Measurements from ENCODE around the gene PARP2. TPM values are rescaled to one million over a fixed set of nuclear protein-coding genes. Genes with fewer than 3 reads are reported as not detected.
A peak's percentile ranks its signal among the peaks of the same experiment; 100 is the strongest.

Gene PARP2
- total RNA-seq, 2 donors from 2014 or later = 3.9 to 5.8 TPM

DNA sequence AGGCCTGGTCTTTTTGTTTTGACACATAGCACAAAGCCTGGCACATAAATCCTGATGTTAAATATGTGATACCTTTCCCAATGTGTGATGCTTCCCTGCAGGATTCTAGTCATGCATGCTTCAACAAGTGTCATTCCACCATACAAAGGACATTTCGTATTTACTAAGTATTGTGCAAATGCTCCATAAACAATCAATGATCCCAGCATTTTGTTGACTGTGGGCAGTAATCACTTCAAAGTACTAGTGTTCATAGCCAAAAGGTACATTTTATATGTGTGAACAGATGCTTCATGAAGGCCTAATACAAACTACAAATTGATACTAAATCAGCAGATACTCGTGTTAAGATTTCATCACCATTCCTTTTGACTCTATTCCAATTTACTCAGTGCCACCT, 14.7 kb upstream of the PARP2 start:
- Histone ChIP-seq H3K9me3 (no peaks in the 10 kb centered on the region), H3K27ac (no peak overlapping the region), H3K4me3 (no peak overlapping the region), H3K27me3 (replicated peaks; ENCODE audit: insufficient read depth) (no peaks in the 10 kb centered on the region), H3K36me3 (peaks cover 17% of the 10 kb centered on the region), H3K4me1 (ENCODE audit: control insufficient read depth in 1 of 2, low read depth in 2 of 2) (peaks cover 8 to 39% of the 10 kb centered on the region in 2 donors)
- ATAC-seq (ENCODE audit: insufficient number of reproducible peaks, low FRiP score, low read depth) = no peak
- TF ChIP-seq, protein P1, sequence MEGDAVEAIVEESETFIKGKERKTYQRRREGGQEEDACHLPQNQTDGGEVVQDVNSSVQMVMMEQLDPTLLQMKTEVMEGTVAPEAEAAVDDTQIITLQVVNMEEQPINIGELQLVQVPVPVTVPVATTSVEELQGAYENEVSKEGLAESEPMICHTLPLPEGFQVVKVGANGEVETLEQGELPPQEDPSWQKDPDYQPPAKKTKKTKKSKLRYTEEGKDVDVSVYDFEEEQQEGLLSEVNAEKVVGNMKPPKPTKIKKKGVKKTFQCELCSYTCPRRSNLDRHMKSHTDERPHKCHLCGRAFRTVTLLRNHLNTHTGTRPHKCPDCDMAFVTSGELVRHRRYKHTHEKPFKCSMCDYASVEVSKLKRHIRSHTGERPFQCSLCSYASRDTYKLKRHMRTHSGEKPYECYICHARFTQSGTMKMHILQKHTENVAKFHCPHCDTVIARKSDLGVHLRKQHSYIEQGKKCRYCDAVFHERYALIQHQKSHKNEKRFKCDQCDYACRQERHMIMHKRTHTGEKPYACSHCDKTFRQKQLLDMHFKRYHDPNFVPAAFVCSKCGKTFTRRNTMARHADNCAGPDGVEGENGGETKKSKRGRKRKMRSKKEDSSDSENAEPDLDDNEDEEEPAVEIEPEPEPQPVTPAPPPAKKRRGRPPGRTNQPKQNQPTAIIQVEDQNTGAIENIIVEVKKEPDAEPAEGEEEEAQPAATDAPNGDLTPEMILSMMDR (IDR thresholded peaks at IDR 0.05) = no peak
- no peak for DNase-seq (ENCODE audit: low spot score)

DNA sequence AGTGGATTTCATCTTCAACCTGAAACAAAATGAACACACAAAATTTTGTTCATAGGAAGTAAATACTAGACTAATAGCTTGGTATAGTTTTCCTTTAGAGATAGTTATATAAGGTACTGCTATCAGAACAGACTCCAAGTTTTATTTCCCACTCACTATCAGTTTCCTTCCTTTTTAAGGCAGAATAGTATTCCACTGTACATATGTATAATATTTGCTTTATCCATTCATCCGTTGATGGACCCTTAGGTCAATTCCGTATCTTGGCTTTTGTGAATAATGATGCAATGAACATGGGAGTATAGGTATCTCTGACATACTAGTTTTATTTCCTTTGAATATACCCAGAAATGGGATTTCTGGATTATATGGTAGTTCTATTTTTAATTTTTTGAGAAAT, 14.1 kb upstream of the PARP2 start:
- Histone ChIP-seq H3K27ac (no peak overlapping the region), H3K36me3 (peaks cover 12% of the 10 kb centered on the region), H3K9me3 (no peaks in the 10 kb centered on the region), H3K4me1 (ENCODE audit: control insufficient read depth in 1 of 2, low read depth in 2 of 2) (peaks cover 8 to 44% of the 10 kb centered on the region in 2 donors), H3K4me3 (no peak overlapping the region), H3K27me3 (replicated peaks; ENCODE audit: insufficient read depth) (no peaks in the 10 kb centered on the region)
- TF ChIP-seq, protein P1 (IDR thresholded peaks at IDR 0.05) = no peak
- ATAC-seq (ENCODE audit: insufficient number of reproducible peaks, low FRiP score, low read depth) (no peak), DNase-seq (ENCODE audit: low spot score) (no peak)

DNA sequence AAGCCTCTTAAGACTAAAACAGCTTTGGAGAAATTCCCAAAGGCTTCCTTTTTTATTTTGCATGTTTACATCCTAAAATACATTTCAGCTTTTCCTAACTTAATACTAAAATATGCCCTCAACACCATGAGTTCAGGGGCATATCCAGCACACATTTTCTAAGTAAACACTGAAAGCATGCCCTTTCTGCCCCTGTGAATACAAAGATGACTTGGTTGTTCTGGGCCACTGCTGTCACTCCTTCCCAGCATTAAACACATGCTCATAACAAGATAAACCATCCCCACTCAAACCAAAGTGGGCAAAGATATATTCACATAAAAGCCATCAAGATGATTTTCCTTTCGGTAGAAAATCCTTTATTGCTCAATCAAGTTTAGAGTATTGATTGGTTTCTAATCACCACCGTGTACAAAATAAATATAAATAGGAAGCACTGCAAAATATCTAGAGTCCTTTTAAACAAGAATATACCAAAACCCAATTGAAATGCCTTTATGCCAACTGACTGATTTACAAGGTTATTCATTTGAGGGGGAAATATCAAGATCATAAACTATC, 12.3 kb upstream of the PARP2 start:
- peaks cover 8 to 44% of the 10 kb centered on the region in 2 donors for H3K4me1 ChIP-seq (ENCODE audit: control insufficient read depth in 1 of 2, low read depth in 2 of 2)
- H3K9me3 ChIP-seq = no peaks in the 10 kb centered on the region
- H3K27ac ChIP-seq = no peak overlapping the region
- H3K4me3 ChIP-seq = peak overlapping the region; percentile 19
- TF ChIP-seq, protein P1 (IDR thresholded peaks at IDR 0.05) = no peak
- ATAC-seq (ENCODE audit: insufficient number of reproducible peaks, low FRiP score, low read depth) (no peak), DNase-seq (ENCODE audit: low spot score) (no peak)
- peaks cover 5% of the 10 kb centered on the region for H3K36me3 ChIP-seq
- no peaks in the 10 kb centered on the region for H3K27me3 ChIP-seq (replicated peaks; ENCODE audit: insufficient read depth)

DNA sequence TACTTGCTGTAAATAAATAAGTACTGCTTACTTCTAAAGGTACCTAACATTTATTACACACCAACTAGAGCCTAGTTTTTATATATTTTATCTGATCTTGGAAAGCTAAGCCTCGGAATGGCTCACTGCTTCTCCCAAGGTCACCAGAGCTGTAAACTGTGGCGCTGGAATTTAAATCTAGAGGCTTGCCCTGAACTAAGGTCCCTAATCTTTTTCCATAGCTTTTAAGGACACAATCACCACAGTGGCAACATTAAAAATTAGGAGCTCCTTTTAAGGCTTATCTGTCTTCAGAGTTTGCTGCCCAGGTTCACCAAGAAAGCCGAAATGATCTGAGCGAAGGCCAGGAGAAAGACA, 11.0 kb upstream of the PARP2 start:
- no peaks in the 10 kb centered on the region for H3K9me3 ChIP-seq
- no peaks in the 10 kb centered on the region for H3K36me3 ChIP-seq
- H3K27ac ChIP-seq = peak overlapping the region; percentile 88 to 97
- H3K4me1 ChIP-seq (ENCODE audit: control insufficient read depth in 1 of 2, low read depth in 2 of 2) = peaks cover 8 to 39% of the 10 kb centered on the region in 2 donors
- TF ChIP-seq, protein P1 (IDR thresholded peaks at IDR 0.05) = no peak
- DNase-seq (ENCODE audit: low spot score) (no peak), ATAC-seq (ENCODE audit: insufficient number of reproducible peaks, low FRiP score, low read depth) (no peak)
- H3K4me3 ChIP-seq = peak overlapping the region; percentile 85
- H3K27me3 ChIP-seq (replicated peaks; ENCODE audit: insufficient read depth) = no peaks in the 10 kb centered on the region

DNA sequence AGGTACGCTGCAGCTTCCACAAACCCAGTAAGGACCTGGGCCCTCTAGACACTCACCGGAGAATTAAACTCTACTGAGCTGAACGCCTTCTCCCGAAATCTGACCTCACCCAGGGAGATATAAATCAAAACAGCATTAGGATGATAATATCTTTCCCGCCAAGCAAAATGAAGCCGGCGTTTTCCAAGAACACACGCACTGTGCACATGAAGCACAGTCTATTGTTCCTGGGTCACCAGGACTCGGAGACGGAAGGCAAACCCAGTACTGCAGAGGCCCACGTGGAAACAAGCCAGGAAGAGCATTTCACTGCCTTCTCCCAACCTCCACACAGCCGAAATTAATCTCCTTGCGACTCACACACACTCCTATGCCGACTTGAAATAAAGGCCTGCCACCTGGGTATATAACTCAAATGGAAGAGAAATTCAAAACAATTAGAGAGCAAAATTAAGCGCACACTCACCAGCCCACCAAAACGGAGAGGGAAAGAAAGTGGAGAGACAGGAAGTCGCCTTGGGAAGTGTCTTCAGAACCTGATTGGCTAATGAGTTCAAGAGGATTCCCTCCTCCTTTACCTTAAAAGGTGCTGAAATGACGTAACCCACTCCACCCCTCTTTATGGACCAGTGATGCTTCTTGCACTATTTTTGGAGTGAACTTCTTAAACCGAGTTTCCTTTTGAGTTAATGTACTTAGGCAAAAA, 10.5 kb upstream of the PARP2 start, which contains the start of gene CCNB1IP1:
Gene CCNB1IP1 (minus strand): TSS at position 492 of the 706 bp plus-strand sequence. CDS start 16,756 bp downstream, outside the sequence.
- Histone ChIP-seq H3K27me3 (replicated peaks; ENCODE audit: insufficient read depth) (no peaks in the 10 kb centered on the region), H3K27ac (peak within 1 kb of the TSS; percentile 88 to 97), H3K4me3 (peak within 1 kb of the TSS; percentile 85), H3K4me1 (ENCODE audit: control insufficient read depth in 1 of 2, low read depth in 2 of 2) (peaks cover 8 to 34% of the 10 kb centered on the region in 2 donors), H3K9me3 (no peaks in the 10 kb centered on the region), H3K36me3 (no peaks in the 10 kb centered on the region)
- TF ChIP-seq, protein P1 (IDR thresholded peaks at IDR 0.05) = no peak
- peak; percentile 100 for ATAC-seq (ENCODE audit: insufficient number of reproducible peaks, low FRiP score, low read depth)
- peak; percentile 31 for DNase-seq (ENCODE audit: low spot score)
